C4-2B (cell line): ENCODE measurements around the gene CYP17A1.

Source experiments
- ZFX ChIP-seq: fragments of 450-650 bp; IDR thresholded peaks from 2 replicates; pipeline ENCODE4 v1.6.1; 2017
- TF ChIP-seq, protein P1 (sequence below): fragments of 450-650 bp; conservative IDR thresholded peaks from 2 replicates; pipeline ENCODE4 v1.5.1; 2017; ENCODE audit warnings: mild to moderate bottlenecking

DNA sequence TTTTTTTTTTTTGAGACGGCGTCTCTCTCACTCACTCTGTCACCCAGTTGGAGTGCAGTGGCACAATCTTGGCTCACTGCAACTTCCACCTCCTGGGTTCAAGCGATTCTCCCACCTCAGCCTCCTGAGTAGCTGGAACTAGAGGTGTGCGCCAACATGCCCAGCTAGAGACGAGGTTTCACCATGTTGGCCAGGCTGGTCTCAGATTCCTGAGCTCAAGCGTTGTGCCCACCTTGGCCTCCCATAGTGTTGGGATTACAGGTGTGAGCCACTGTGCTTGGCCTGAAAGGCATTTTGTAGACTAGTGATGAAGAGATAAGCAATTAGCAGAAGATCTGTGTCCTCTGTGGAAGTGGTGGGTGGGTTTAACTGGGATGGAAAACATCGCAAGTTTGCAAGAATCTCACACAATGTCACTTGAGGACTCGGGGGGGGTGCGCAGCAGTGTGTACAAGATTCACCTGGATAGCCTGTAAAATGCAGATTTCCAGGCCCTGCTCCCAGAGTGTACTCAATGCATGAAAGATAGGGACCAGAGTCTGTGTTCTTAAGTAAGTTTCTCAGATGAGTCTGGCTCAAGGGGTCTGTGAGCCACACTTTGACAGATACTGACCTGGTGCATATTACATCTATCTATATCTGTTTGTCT, 10.9 kb downstream of the CYP17A1 start:
- TF ChIP-seq, protein P1, sequence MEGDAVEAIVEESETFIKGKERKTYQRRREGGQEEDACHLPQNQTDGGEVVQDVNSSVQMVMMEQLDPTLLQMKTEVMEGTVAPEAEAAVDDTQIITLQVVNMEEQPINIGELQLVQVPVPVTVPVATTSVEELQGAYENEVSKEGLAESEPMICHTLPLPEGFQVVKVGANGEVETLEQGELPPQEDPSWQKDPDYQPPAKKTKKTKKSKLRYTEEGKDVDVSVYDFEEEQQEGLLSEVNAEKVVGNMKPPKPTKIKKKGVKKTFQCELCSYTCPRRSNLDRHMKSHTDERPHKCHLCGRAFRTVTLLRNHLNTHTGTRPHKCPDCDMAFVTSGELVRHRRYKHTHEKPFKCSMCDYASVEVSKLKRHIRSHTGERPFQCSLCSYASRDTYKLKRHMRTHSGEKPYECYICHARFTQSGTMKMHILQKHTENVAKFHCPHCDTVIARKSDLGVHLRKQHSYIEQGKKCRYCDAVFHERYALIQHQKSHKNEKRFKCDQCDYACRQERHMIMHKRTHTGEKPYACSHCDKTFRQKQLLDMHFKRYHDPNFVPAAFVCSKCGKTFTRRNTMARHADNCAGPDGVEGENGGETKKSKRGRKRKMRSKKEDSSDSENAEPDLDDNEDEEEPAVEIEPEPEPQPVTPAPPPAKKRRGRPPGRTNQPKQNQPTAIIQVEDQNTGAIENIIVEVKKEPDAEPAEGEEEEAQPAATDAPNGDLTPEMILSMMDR: no peak
- TF ChIP-seq ZFX: no peak
